ENCODE results near the gene ARHGAP15. TPM values are rescaled to one million over a fixed set of nuclear protein-coding genes. Genes with fewer than 3 reads are reported as not detected.

Gene ARHGAP15
- total RNA-seq, 1 experiment from 2014 or later, result not detected

GRCh38 chr2:143480601-143481236 is 351.5 kb downstream of the ARHGAP15 start:
- no TSS peak for BruUV-seq (replicated peaks)
- Histone ChIP-seq H3K4me3 (no peak overlapping the region), H3K36me3 (ENCODE audit: low read depth) (no peaks in the 10 kb centered on the region), H3K27me3 (ENCODE audit: insufficient read depth, low read depth) (no peaks in the 10 kb centered on the region), H3K9me2 (ENCODE audit: insufficient read depth) (no peaks in the 10 kb centered on the region), H3K4me2 (no peak overlapping the region), H3K79me2 (ENCODE audit: low read depth) (no peaks in the 10 kb centered on the region), H4K20me1 (ENCODE audit: insufficient read depth) (no peaks in the 10 kb centered on the region), H3K27ac (no peak overlapping the region), H3K4me1 (replicated peaks; ENCODE audit: insufficient read depth) (no peaks in the 10 kb centered on the region), H3K9me3 (ENCODE audit: insufficient read depth, low read depth) (no peaks in the 10 kb centered on the region; the same call in 1 of the 2 replicates), H3F3A (ENCODE audit: insufficient read depth, low read depth) (no peaks in the 10 kb centered on the region), H2AFZ (no peak overlapping the region)
- DNase-seq, result no peak
- TF ChIP-seq EZH2 (IDR thresholded peaks at IDR 0.05; ENCODE audit: low read depth) (no peak), CTCF (conservative IDR thresholded peaks at IDR 0.05) (no peak)
- ChIA-PET POLR2A (ENCODE audit: unreplicated experiment) (no interaction called here), CTCF (no interaction called here)
- intact Hi-C loops (cut with micrococcal nuclease; ENCODE audit: unreplicated experiment), result no loop called here

GRCh38 chr2:143481237-143481623 is 352.0 kb downstream of the ARHGAP15 start:
- ChIA-PET CTCF (no interaction called here), POLR2A (ENCODE audit: unreplicated experiment) (no interaction called here)
- H3K9me3 ChIP-seq (ENCODE audit: insufficient read depth, low read depth), result no peaks in the 10 kb centered on the region; the same call in 1 of the 2 replicates
- no TSS peak for BruUV-seq (replicated peaks)
- H3F3A ChIP-seq (ENCODE audit: insufficient read depth, low read depth), result no peaks in the 10 kb centered on the region
- H3K9me2 ChIP-seq (ENCODE audit: insufficient read depth), result no peaks in the 10 kb centered on the region
- H3K4me2 ChIP-seq, result no peak overlapping the region
- H3K4me1 ChIP-seq (replicated peaks; ENCODE audit: insufficient read depth), result no peaks in the 10 kb centered on the region
- H3K79me2 ChIP-seq (ENCODE audit: low read depth), result no peaks in the 10 kb centered on the region
- no peaks in the 10 kb centered on the region for H3K27me3 ChIP-seq (ENCODE audit: insufficient read depth, low read depth)
- TF ChIP-seq CTCF (conservative IDR thresholded peaks at IDR 0.05) (no peak), EZH2 (IDR thresholded peaks at IDR 0.05; ENCODE audit: low read depth) (no peak)
- H3K36me3 ChIP-seq (ENCODE audit: low read depth), result no peaks in the 10 kb centered on the region
- H4K20me1 ChIP-seq (ENCODE audit: insufficient read depth), result no peaks in the 10 kb centered on the region
- H3K27ac ChIP-seq, result no peak overlapping the region
- intact Hi-C loops (cut with micrococcal nuclease; ENCODE audit: unreplicated experiment), result no loop called here
- H2AFZ ChIP-seq, result no peak overlapping the region
- no peak overlapping the region for H3K4me3 ChIP-seq
- no peak for DNase-seq

- no peak for DNase-seq
- intact Hi-C loops (cut with micrococcal nuclease; ENCODE audit: unreplicated experiment), result no loop called here
- H4K20me1 ChIP-seq (ENCODE audit: insufficient read depth), result no peaks in the 10 kb centered on the region
- H3K9me3 ChIP-seq (ENCODE audit: insufficient read depth, low read depth), result no peaks in the 10 kb centered on the region; the same call in 1 of the 2 replicates
- no peaks in the 10 kb centered on the region for H3K4me1 ChIP-seq (replicated peaks; ENCODE audit: insufficient read depth)
- no peaks in the 10 kb centered on the region for H3F3A ChIP-seq (ENCODE audit: insufficient read depth, low read depth)
- ChIA-PET CTCF (interaction anchor here (0.5 kb wide), 1 partner anchor 204 kb away, joined by 17 read pairs; no protein-coding TSS in a partner anchor), POLR2A (ENCODE audit: unreplicated experiment) (no interaction called here)
- H3K9me2 ChIP-seq (ENCODE audit: insufficient read depth), result no peaks in the 10 kb centered on the region
- TF ChIP-seq EZH2 (IDR thresholded peaks at IDR 0.05; ENCODE audit: low read depth), result no peak
- TF ChIP-seq CTCF (conservative IDR thresholded peaks at IDR 0.05), result no peak
- no peak overlapping the region for H3K4me3 ChIP-seq
- H3K36me3 ChIP-seq (ENCODE audit: low read depth), result no peaks in the 10 kb centered on the region
- no peaks in the 10 kb centered on the region for H3K79me2 ChIP-seq (ENCODE audit: low read depth)
- H2AFZ ChIP-seq, result no peak overlapping the region
- H3K27me3 ChIP-seq (ENCODE audit: insufficient read depth, low read depth), result no peaks in the 10 kb centered on the region
- BruUV-seq (replicated peaks), result no TSS peak
- H3K4me2 ChIP-seq, result no peak overlapping the region
- no peak overlapping the region for H3K27ac ChIP-seq
Observed at GRCh38 chr2:143481733-143482132, 352.5 kb downstream of the ARHGAP15 start.
